NCI-H446 treated with DMSO at 0.1 percent for 48 hours (cell line): Measurements from ENCODE around the gene CFAP100.
A peak's percentile ranks its signal among the peaks of the same experiment; 100 is the strongest.

Experiments used
- DNase-seq: peaks from one replicate; lab custom pipeline; 2025; lab: John Stamatoyannopoulos, UW

The CFAP100 gene

GRCh38 chr3:126464494-126464893 lies 69.8 kb downstream of the CFAP100 start:
- DNase-seq, result no peak

- DNase-seq, result no peak
Measured at GRCh38 chr3:126464997-126465396, 70.3 kb downstream of the CFAP100 start.

GRCh38 chr3:126465928-126466544 lies 71.3 kb downstream of the CFAP100 start:
- DNase-seq, result peak; percentile 38

GRCh38 chr3:126466886-126467610 lies 72.3 kb downstream of the CFAP100 start:
- no peak for DNase-seq

- no peak for DNase-seq
Measured at GRCh38 chr3:126467611-126467955, 72.9 kb downstream of the CFAP100 start.

GRCh38 chr3:126468028-126468891 lies 73.6 kb downstream of the CFAP100 start:
- no peak for DNase-seq

- DNase-seq, result no peak
Measured at GRCh38 chr3:126469479-126469878, 74.8 kb downstream of the CFAP100 start.

- DNase-seq, result peak; percentile 8
Measured at GRCh38 chr3:126472277-126473006, 77.7 kb downstream of the CFAP100 start.

- no peak for DNase-seq
Measured at GRCh38 chr3:126473292-126474168, 78.8 kb downstream of the CFAP100 start.

GRCh38 chr3:126474498-126475412 lies 80.0 kb downstream of the CFAP100 start:
- DNase-seq, result no peak

GRCh38 chr3:126475413-126476114 lies 80.9 kb downstream of the CFAP100 start, which contains the start of gene ZXDC:
TSS of gene ZXDC (minus strand) at chr3:126475891. CDS start at chr3:126475865, 26 bp downstream.
- DNase-seq, result peak; percentile 91

- DNase-seq, result peak; percentile 42
Measured at GRCh38 chr3:126476166-126477060, 81.7 kb downstream of the CFAP100 start.

- peak; percentile 6 for DNase-seq
Measured at GRCh38 chr3:126477061-126477380, 82.3 kb downstream of the CFAP100 start.

GRCh38 chr3:126478581-126479310 lies 84.0 kb downstream of the CFAP100 start:
- DNase-seq, result no peak

- no peak for DNase-seq
Measured at GRCh38 chr3:126479642-126480041, 84.9 kb downstream of the CFAP100 start.

GRCh38 chr3:126480206-126480605 lies 85.5 kb downstream of the CFAP100 start:
- DNase-seq, result no peak

- DNase-seq, result peak; percentile 68
Measured at GRCh38 chr3:126480861-126481260, 86.2 kb downstream of the CFAP100 start.
